Esophagus muscularis mucosa (tissue), 4 donors: ENCODE measurements around the gene NWD2. TPM values are rescaled to one million over a fixed set of nuclear protein-coding genes. Genes with fewer than 3 reads are reported as not detected.
A peak's percentile ranks its signal among the peaks of the same experiment; 100 is the strongest.

Experiments used
- DNase-seq: peaks from one replicate; pipeline ENCODE4 v3.0.0-alpha.2; 2017; ENCODE audit errors: extremely low spot score
- H3K27ac ChIP-seq, 4 donors: fragments of 200-600 bp; sonication (generic); replicated peaks in 1 of 4; 1 replicate in 3 of 4; 2 replicates in 1 of 4; pipeline ENCODE4 v1.5.1; 2016 to 2019; ENCODE audit warnings: mild to moderate bottlenecking in 1 of 4
- H3K27me3 ChIP-seq, 4 donors: fragments of 200-600 bp; sonication (generic); one replicate each; pipeline versions ENCODE4 v1.5.1 to v1.6.0; 2016 to 2019
- H3K36me3 ChIP-seq, 4 donors: fragments of 200-600 bp; sonication (generic); one replicate each; pipeline ENCODE4 v1.5.1; 2016 to 2019
- H3K4me1 ChIP-seq, 4 donors: fragments of 200-600 bp; sonication (generic); one replicate each; pipeline ENCODE4 v1.5.1; 2016 to 2019
- H3K4me3 ChIP-seq, 4 donors: fragments of 200-600 bp; sonication (generic); 1 replicate in 2 of 4; 2 replicates in 2 of 4; pipeline ENCODE4 v1.5.1; 2016 to 2019; ENCODE audit warnings: mild to moderate bottlenecking in 4 of 4, moderate library complexity in 1 of 4
- H3K9me3 ChIP-seq, 4 donors: fragments of 200-600 bp; sonication (generic); 1 replicate in 3 of 4; 2 replicates in 1 of 4; pipeline ENCODE4 v1.5.1; 2016 to 2019
- EP300 ChIP-seq: sonication (generic); formaldehyde crosslinking; IDR thresholded peaks from one replicate; pipeline ENCODE4 v1.6.1; 2017; ENCODE audit warnings: antibody characterized with exemption
- POLR2A ChIP-seq: fragments of 450-650 bp; IDR thresholded peaks from one replicate; pipeline ENCODE4 v1.6.1; 2017; ENCODE audit warnings: antibody characterized with exemption, moderate library complexity, mild to moderate bottlenecking, low read depth
- POLR2AphosphoS5 ChIP-seq, 2 donors: sonication (generic); formaldehyde crosslinking; IDR thresholded peaks; one replicate each; pipeline ENCODE4 v1.6.1; 2017; ENCODE audit warnings: antibody characterized with exemption in 2 of 2
- WGBS: methylation state at CpG from one replicate; pipeline ENCODE4 v1.1.5; 2018; 5-methylcytosine and 5-hydroxymethylcytosine counted together
- intact Hi-C: fragments of 100-400 bp; cut with DNase I; formaldehyde crosslinking; loops from one replicate; pipeline ENCODE4 v1.15.1; 2023
- total RNA-seq, 4 donors: library from RNA; depleted of rRNA; stranded (reverse); fragments of >200 nt; gene quantifications; one replicate each; pipeline versions ENCODE4 v1.1.0 to v1.2.1, GENCODE V29; 2016
- TF ChIP-seq, protein P1 (sequence below), 3 experiments: fragments of 200-600 bp in 2 of 3; fragments of 450-650 bp in 1 of 3; sonication (generic) in 2 of 3; IDR thresholded peaks; one replicate each; pipeline ENCODE4 v1.5.1; 2017 to 2019; ENCODE audit warnings: antibody characterized with exemption in 3 of 3, mild to moderate bottlenecking in 2 of 3, moderate library complexity in 1 of 3

The NWD2 gene
- total RNA-seq, 4 donors from 2014 or later, result 0.11 to 0.50 (median 0.30) TPM

- intact Hi-C loops, result no loop called here
- peaks cover 6 to 24% (median 19%) of the 10 kb centered on the region in 4 donors for H3K4me1 ChIP-seq
- H3K9me3 ChIP-seq, result no peaks in the 10 kb centered on the region
- no peaks in the 10 kb centered on the region for H3K36me3 ChIP-seq
- TF ChIP-seq POLR2AphosphoS5 (IDR thresholded peaks at IDR 0.05) (no peak), EP300 (no peak), POLR2A (no peak)
- TF ChIP-seq, protein P1, sequence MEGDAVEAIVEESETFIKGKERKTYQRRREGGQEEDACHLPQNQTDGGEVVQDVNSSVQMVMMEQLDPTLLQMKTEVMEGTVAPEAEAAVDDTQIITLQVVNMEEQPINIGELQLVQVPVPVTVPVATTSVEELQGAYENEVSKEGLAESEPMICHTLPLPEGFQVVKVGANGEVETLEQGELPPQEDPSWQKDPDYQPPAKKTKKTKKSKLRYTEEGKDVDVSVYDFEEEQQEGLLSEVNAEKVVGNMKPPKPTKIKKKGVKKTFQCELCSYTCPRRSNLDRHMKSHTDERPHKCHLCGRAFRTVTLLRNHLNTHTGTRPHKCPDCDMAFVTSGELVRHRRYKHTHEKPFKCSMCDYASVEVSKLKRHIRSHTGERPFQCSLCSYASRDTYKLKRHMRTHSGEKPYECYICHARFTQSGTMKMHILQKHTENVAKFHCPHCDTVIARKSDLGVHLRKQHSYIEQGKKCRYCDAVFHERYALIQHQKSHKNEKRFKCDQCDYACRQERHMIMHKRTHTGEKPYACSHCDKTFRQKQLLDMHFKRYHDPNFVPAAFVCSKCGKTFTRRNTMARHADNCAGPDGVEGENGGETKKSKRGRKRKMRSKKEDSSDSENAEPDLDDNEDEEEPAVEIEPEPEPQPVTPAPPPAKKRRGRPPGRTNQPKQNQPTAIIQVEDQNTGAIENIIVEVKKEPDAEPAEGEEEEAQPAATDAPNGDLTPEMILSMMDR (IDR thresholded peaks at IDR 0.05), result no peak
- H3K27me3 ChIP-seq, result peaks cover 0 to 62% (median 26%) of the 10 kb centered on the region in 4 donors
- H3K4me3 ChIP-seq, result peak overlapping the region; percentile 31 to 41 (median 39)
- no peak overlapping the region for H3K27ac ChIP-seq
- no CpG with 5 or more reads among the region's 70 CpGs for WGBS
- DNase-seq, result no peak
These were observed 591 bp upstream of the NWD2 start for GRCh38 chr4:37243722-37244582.

DNA sequence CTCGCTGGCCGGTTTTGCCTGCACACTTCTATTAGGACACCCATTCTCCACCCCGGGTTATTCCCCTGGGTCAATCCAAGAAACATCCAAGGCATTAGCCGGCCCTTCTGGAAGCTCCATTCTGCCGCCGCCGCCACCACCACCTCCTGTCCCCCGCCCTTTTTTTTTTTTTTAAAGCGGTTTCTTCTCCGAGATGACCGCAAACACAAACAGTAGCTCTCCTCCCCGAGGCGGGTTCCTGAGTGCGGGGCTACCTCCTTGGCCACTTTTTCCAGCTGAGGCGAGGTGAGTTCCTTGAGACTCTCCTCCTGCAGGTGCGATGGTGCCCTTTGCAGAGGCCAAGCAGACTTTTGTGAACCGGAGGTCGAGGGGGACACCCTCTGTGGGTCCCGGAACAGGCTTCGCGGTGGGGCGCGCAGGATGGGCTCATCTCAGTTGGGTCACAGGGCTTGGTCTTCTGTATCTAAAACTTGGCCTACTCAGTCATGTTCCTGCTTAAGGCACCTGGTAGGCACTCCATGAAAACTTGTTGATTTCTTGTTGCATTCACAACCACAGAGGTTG, 930 bp downstream of the NWD2 start:
- TF ChIP-seq POLR2A, result no peak
- no peak for TF ChIP-seq POLR2AphosphoS5 (IDR thresholded peaks at IDR 0.05)
- TF ChIP-seq EP300, result no peak
- TF ChIP-seq, protein P1 (IDR thresholded peaks at IDR 0.05), result no peak
- H3K27ac ChIP-seq, result no peak overlapping the region
- H3K27me3 ChIP-seq, result peaks cover 0 to 62% (median 26%) of the 10 kb centered on the region in 4 donors
- H3K4me3 ChIP-seq, result peak overlapping the region in 3 of 4 donors; percentile 7 to 40 (median 38)
- no peaks in the 10 kb centered on the region for H3K9me3 ChIP-seq
- 4% methylated on average over 16 of the region's 23 CpGs for WGBS
- no peak for DNase-seq
- peaks cover 6 to 24% (median 19%) of the 10 kb centered on the region in 4 donors for H3K4me1 ChIP-seq
- intact Hi-C loops, result no loop called here
- no peaks in the 10 kb centered on the region for H3K36me3 ChIP-seq

DNA sequence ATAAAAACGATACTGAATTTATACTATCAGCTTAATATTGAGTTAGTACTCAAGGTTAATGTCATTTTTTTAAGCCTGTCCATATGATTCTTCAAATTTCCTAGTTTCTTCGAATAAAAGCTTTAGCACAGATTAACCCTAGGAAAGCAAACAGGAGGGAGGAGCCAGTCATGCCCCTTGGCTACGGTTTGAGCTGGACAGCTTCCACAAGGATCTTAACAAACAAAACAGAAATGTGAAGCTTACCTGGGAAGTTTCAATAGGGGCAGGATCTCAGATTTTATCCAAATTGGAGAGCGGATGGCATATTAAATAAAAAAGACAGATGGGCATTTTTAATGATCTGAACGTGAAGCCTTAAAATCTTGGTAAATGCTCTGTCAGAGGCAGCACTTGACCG, 2.3 kb downstream of the NWD2 start:
- Histone ChIP-seq H3K9me3 (no peaks in the 10 kb centered on the region), H3K4me1 (peaks cover 6 to 24% (median 19%) of the 10 kb centered on the region in 4 donors), H3K36me3 (no peaks in the 10 kb centered on the region), H3K27me3 (peaks cover 0 to 65% (median 26%) of the 10 kb centered on the region in 4 donors), H3K4me3 (no peak overlapping the region), H3K27ac (no peak overlapping the region)
- intact Hi-C loops, result no loop called here
- WGBS, result 42% methylated on average over 6 of the region's 6 CpGs
- TF ChIP-seq EP300, result no peak
- no peak for TF ChIP-seq POLR2AphosphoS5 (IDR thresholded peaks at IDR 0.05)
- no peak for TF ChIP-seq POLR2A
- TF ChIP-seq, protein P1 (IDR thresholded peaks at IDR 0.05), result no peak
- DNase-seq, result no peak

- no peaks in the 10 kb centered on the region for H3K36me3 ChIP-seq
- H3K27me3 ChIP-seq, result no peaks in the 10 kb centered on the region
- no peak overlapping the region for H3K27ac ChIP-seq
- H3K4me3 ChIP-seq, result no peak overlapping the region
- intact Hi-C loops, result no loop called here
- no peak for DNase-seq
- TF ChIP-seq EP300 (no peak), POLR2AphosphoS5 (IDR thresholded peaks at IDR 0.05) (no peak), POLR2A (no peak)
- TF ChIP-seq, protein P1 (IDR thresholded peaks at IDR 0.05), result no peak
- H3K4me1 ChIP-seq, result no peaks in the 10 kb centered on the region
- 85% methylated on average over 1 of the region's 1 CpG for WGBS
- no peaks in the 10 kb centered on the region for H3K9me3 ChIP-seq
These were observed 13.7 kb downstream of the NWD2 start for GRCh38 chr4:37258221-37258620.
